GM19025 (cell line): Measurements from ENCODE around the gene LRP8.

ENCODE experiments used
- ATAC-seq: cut with Tn5 transposase; IDR thresholded peaks from one replicate; pipeline ENCODE4 v1.9.1; 2021; ENCODE audit warnings: mild to moderate bottlenecking, low read depth, moderate library complexity; ENCODE audit not compliant: unreplicated experiment

The LRP8 gene

GRCh38 chr1:53308506-53308905 lies 19.4 kb downstream of the LRP8 start:
- ATAC-seq = no peak

GRCh38 chr1:53307037-53307436 lies 20.8 kb downstream of the LRP8 start:
- ATAC-seq = no peak

- ATAC-seq = no peak
These were observed 21.7 kb downstream of the LRP8 start for GRCh38 chr1:53306168-53306567.

GRCh38 chr1:53305650-53306049 lies 22.2 kb downstream of the LRP8 start:
- ATAC-seq = no peak

- no peak for ATAC-seq
These were observed 23.3 kb downstream of the LRP8 start for GRCh38 chr1:53304527-53304926.

- no peak for ATAC-seq
These were observed 23.9 kb downstream of the LRP8 start for GRCh38 chr1:53303726-53304515.

GRCh38 chr1:53303243-53303642 lies 24.6 kb downstream of the LRP8 start:
- no peak for ATAC-seq

- ATAC-seq = no peak
These were observed 28.6 kb downstream of the LRP8 start for GRCh38 chr1:53299233-53299632.

GRCh38 chr1:53298045-53298637 lies 29.7 kb downstream of the LRP8 start:
- no peak for ATAC-seq

- no peak for ATAC-seq
These were observed 30.7 kb downstream of the LRP8 start for GRCh38 chr1:53297195-53297594.

- ATAC-seq = no peak
These were observed 31.6 kb downstream of the LRP8 start for GRCh38 chr1:53296117-53296749.

GRCh38 chr1:53295726-53296116 lies 32.1 kb downstream of the LRP8 start:
- ATAC-seq = no peak

- no peak for ATAC-seq
These were observed 32.6 kb downstream of the LRP8 start for GRCh38 chr1:53295295-53295694.

GRCh38 chr1:53294567-53294966 lies 33.3 kb downstream of the LRP8 start:
- no peak for ATAC-seq

GRCh38 chr1:53294061-53294460 lies 33.8 kb downstream of the LRP8 start:
- ATAC-seq = no peak

- no peak for ATAC-seq
These were observed 34.7 kb downstream of the LRP8 start for GRCh38 chr1:53293123-53293522.

GRCh38 chr1:53292690-53293089 lies 35.2 kb downstream of the LRP8 start:
- ATAC-seq = peak; percentile 56

- no peak for ATAC-seq
These were observed 36.3 kb downstream of the LRP8 start for GRCh38 chr1:53291574-53291973.

- ATAC-seq = no peak
These were observed 39.0 kb downstream of the LRP8 start for GRCh38 chr1:53288790-53289429.

GRCh38 chr1:53288002-53288789 lies 39.7 kb downstream of the LRP8 start:
- no peak for ATAC-seq

- ATAC-seq = no peak
These were observed 40.9 kb downstream of the LRP8 start for GRCh38 chr1:53286955-53287354.
